Kidney (tissue), 22 donors: ENCODE measurements around the gene AP3B2. TPM values are rescaled to one million over a fixed set of nuclear protein-coding genes. Genes with fewer than 3 reads are reported as not detected.

Experiments
- DNase-seq, 5 donors: peaks; one replicate each; pipeline ENCODE4 v3.0.0-alpha.2; 2013 to 2020
- FAIRE-seq: peaks from 2 replicates; lab custom pipeline; 2012; peaks lifted over from hg19 to GRCh38; lab: Jason Lieb, UNC
- H3K27ac ChIP-seq, 2 donors: one replicate each; pipeline ENCODE4 v1.7.0; 2013; ENCODE audit warnings: low read depth in 2 of 2, low read length in 2 of 2, inconsistent platforms in 1 of 2
- H3K27me3 ChIP-seq: one replicate; pipeline ENCODE4 v1.7.1; 2013; ENCODE audit warnings: low read length, inconsistent platforms; ENCODE audit not compliant: control insufficient read depth, insufficient read depth
- H3K36me3 ChIP-seq, 3 donors: one replicate each; pipeline versions ENCODE4 v1.7.0 to v1.7.1; 2013; ENCODE audit warnings: low read length in 3 of 3, control low read depth in 1 of 3, inconsistent platforms in 1 of 3; ENCODE audit not compliant: insufficient read depth in 3 of 3, control insufficient read depth in 2 of 3
- H3K4me1 ChIP-seq, 3 donors: one replicate each; pipeline versions ENCODE4 v1.7.0 to v1.7.1; 2013; ENCODE audit warnings: low read length in 3 of 3, inconsistent platforms in 1 of 3, low read depth in 1 of 3; ENCODE audit not compliant: control insufficient read depth in 2 of 3, insufficient read depth in 2 of 3
- H3K4me3 ChIP-seq, 3 donors: one replicate each; pipeline versions ENCODE4 v1.7.0 to v1.8.1; 2013; ENCODE audit warnings: low read length in 3 of 3, control low read depth in 1 of 3, inconsistent platforms in 1 of 3
- H3K9ac ChIP-seq, 3 donors: one replicate each; pipeline versions ENCODE4 v1.7.0 to v1.7.1; 2013; ENCODE audit warnings: low read length in 3 of 3, control low read depth in 1 of 3, inconsistent platforms in 1 of 3
- H3K9me3 ChIP-seq, 3 donors: one replicate each; pipeline versions ENCODE4 v1.7.0 to v1.7.1; 2013; ENCODE audit warnings: low read length in 3 of 3, control low read depth in 1 of 3, inconsistent platforms in 1 of 3; ENCODE audit not compliant: control insufficient read depth in 2 of 3, insufficient read depth in 1 of 3
- CTCF ChIP-seq: IDR thresholded peaks from 3 replicates; pipeline ENCODE4 v1.5.1; 2012; ENCODE audit warnings: mild to moderate bottlenecking, moderate library complexity, borderline replicate concordance; ENCODE audit not compliant: insufficient read depth; ENCODE audit errors: extremely low read depth
- intact Hi-C: fragments of 100-400 bp; cut with DNase I; formaldehyde crosslinking; loops from one replicate; pipeline ENCODE4 v1.11.1; 2022
- long read RNA-seq, 10 donors: library from polyadenylated mRNA in 1 of 10; unstranded in 1 of 10; transcript quantifications; one replicate each; pipeline ENCODE4 v2.0.0 and lab custom pipeline, GENCODE V29; 2021 to 2026
- polyA plus RNA-seq: library from polyadenylated mRNA; stranded (reverse); fragments of 350-450 nt; fragmentation: Illumina TruSeq; extraction: RNeasy Lipid Tissue Mini Kit (QIAGEN cat#74804); gene quantifications from one replicate; pipeline ENCODE4 v1.2.3, GENCODE V29; 2014; ENCODE audit warnings: low read depth, low replicate concordance; ENCODE audit not compliant: insufficient read depth
- total RNA-seq: library from RNA; stranded (reverse); fragmentation: NEBNext Ultra II Directional; extraction: Animal tissue kit (Norgen Biotek cat#: 25700); gene quantifications from one replicate; pipeline ENCODE4 v1.2.1, GENCODE V29; 2021
- donor health status: control.
- donor health status: control.
- donor health status: control.
- donor health status: control.
- donor health status: control.
- donor health status: DM: yes; HTN: yes; CAD: no.
- donor health status: Normal renal cell carcinoma (clear cell type).

The AP3B2 gene
- total RNA-seq: 4.7 TPM
- 1.8 TPM for polyA plus RNA-seq
- long read RNA-seq, donor 1: 0 reads
- long read RNA-seq, donor 2: 0 reads
- long read RNA-seq, donor 3: 0 reads
- long read RNA-seq, donor 4: 0 reads
- long read RNA-seq, donor 5: 0 reads
- long read RNA-seq, donor 6: 0 reads
- long read RNA-seq, donor 7, partial matches to known transcripts: 0 of 3 reads
- long read RNA-seq, donor 7, other reads (novel, unspliced or antisense): 1 of 3 reads
- long read RNA-seq, donor 8, partial matches to known transcripts: 0 of 1 reads
- long read RNA-seq, donor 8, other reads (novel, unspliced or antisense): 0 of 1 reads
- long read RNA-seq, donor 9: 0 reads
- long read RNA-seq, donor 10: 0 reads

- FAIRE-seq (no peak), DNase-seq (peak; percentile 76 to 89 (median 82))
- Histone ChIP-seq H3K9me3 (no peaks in the 10 kb centered on the region), H3K27me3 (no peaks in the 10 kb centered on the region), H3K27ac (no peak within 1 kb of the TSS), H3K9ac (no peak within 1 kb of the TSS), H3K4me3 (peak within 1 kb of the TSS; percentile 33 to 59 (median 52)), H3K36me3 (no peaks in the 10 kb centered on the region), H3K4me1 (peaks cover 0 to 10% (median 0%) of the 10 kb centered on the region in 3 donors)
- intact Hi-C loops: no loop called here
- no peak for TF ChIP-seq CTCF
Observed at GRCh38 chr15:82709421-82710207, at the start of gene AP3B2. TSS of gene AP3B2 (minus strand) at chr15:82709875. CDS start at chr15:82709706, 169 bp downstream.

GRCh38 chr15:82751308-82751707 lies 41.6 kb upstream of the AP3B2 start:
- peak overlapping the region; percentile 85 to 100 (median 99) for H3K4me3 ChIP-seq
- no peaks in the 10 kb centered on the region for H3K27me3 ChIP-seq
- FAIRE-seq (no peak), DNase-seq (no peak)
- H3K27ac ChIP-seq: no peak overlapping the region
- peak overlapping the region; percentile 79 to 99 (median 88) for H3K9ac ChIP-seq
- H3K9me3 ChIP-seq: no peaks in the 10 kb centered on the region
- intact Hi-C loops: no loop called here
- peaks cover 5 to 11% (median 9%) of the 10 kb centered on the region in 3 donors for H3K4me1 ChIP-seq
- peaks cover 2 to 21% (median 5%) of the 10 kb centered on the region in 3 donors for H3K36me3 ChIP-seq
- no peak for TF ChIP-seq CTCF

- no peak for TF ChIP-seq CTCF
- Histone ChIP-seq H3K36me3 (peaks cover 0 to 16% (median 3%) of the 10 kb centered on the region in 3 donors), H3K9me3 (no peaks in the 10 kb centered on the region), H3K9ac (peak overlapping the region; percentile 77 to 99 (median 88)), H3K4me3 (peak overlapping the region; percentile 85 to 100 (median 99)), H3K27ac (peak overlapping the region in 1 of 2 donors; percentile 95), H3K27me3 (no peaks in the 10 kb centered on the region), H3K4me1 (peaks cover 5 to 11% (median 9%) of the 10 kb centered on the region in 3 donors)
- intact Hi-C loops: no loop called here
- DNase-seq (peak in 1 of 5 donors; percentile 37), FAIRE-seq (no peak)
Observed at GRCh38 chr15:82750831-82751180, 41.1 kb upstream of the AP3B2 start.
